Measurements from ENCODE around the gene KRT71.
"Not testable (repeated sequence)": the region's sequence is repeated elsewhere in the genome, so short reads cannot be mapped to it uniquely, and the experiment has no call there.

Gene KRT71

GRCh38 chr12:52519387-52519703 is 33.6 kb downstream of the KRT71 start:
- no peak for DNase-seq

DNA sequence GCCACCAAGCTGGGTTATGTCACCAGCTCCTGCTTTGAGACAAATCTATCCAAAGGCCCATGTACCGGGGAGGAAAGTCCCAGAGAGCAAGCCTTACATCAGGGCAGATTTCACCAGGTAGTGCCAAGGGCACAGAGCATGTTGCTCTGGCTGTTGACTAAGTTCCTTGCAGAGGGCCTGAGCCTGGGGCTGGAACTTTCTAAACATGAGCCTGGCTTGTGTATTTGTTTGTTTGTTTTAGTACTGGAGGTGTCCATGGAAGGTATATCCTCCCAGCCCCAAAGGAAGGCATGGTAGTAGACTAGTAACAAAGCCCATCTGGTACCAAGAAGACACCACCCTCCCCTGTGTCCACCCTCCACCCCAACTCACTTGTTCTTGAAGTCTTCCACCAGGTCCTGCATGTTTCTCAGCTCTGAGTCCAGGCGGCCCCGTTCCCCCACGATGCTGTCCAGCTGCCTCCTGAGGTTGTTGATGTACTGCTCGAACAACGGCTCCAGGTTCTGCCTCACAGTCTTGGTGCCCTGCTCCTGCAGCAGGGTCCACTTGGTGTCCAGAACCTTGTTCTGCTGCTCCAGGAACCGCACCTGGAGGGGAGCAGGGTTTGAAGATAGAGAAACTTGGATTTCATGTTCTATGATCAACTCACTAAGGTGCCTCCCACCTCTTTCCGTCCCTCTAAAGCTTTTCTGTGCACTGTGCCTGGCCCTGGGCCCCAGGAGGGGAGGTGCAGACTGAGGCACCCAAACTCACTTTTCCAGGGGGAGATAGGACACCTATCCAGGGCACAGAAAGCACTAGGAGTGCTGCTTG is 34.2 kb downstream of the KRT71 start:
- no peak for DNase-seq

- no peak for DNase-seq
Measured at GRCh38 chr12:52517888-52518287, 35.1 kb downstream of the KRT71 start.

DNA sequence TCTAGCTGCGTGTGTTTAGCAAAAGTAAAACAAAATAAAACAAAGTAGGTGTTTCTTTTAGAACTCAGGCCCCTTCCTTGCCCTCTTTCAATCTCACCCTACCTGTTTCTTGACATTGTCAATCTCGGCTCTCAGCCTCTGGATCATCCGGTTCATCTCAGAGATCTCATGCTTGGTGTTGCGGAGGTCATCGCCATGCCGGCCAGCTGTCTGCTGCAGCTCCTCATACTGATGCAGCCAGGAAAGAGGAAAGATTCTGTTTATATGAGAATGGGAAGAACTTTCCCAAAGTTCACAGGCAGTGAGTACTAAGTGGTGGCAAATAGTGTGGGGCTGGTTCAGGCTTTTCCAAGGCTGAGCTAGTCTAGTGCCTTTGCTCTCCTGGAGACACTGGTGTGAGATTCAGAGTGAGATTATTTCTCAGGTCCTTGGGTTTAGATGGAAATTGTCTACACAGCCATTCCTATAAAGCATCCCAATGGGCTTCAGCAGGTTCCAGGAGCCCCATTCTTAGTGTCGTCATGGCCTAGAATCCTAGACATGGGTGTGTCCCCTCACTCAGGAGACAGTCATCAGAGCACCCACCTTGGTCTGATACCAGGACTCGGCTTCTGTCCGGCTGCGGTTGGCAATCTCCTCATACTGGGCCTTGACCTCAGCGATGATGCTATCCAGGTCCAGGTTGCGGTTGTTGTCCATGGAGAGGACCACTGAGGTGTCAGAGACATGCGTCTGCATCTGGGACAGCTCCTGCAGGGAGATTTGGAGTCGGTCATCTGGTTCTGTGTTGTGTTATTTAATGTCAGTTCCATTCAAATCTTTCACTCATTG is 35.7 kb downstream of the KRT71 start:
- no peak for DNase-seq

DNA sequence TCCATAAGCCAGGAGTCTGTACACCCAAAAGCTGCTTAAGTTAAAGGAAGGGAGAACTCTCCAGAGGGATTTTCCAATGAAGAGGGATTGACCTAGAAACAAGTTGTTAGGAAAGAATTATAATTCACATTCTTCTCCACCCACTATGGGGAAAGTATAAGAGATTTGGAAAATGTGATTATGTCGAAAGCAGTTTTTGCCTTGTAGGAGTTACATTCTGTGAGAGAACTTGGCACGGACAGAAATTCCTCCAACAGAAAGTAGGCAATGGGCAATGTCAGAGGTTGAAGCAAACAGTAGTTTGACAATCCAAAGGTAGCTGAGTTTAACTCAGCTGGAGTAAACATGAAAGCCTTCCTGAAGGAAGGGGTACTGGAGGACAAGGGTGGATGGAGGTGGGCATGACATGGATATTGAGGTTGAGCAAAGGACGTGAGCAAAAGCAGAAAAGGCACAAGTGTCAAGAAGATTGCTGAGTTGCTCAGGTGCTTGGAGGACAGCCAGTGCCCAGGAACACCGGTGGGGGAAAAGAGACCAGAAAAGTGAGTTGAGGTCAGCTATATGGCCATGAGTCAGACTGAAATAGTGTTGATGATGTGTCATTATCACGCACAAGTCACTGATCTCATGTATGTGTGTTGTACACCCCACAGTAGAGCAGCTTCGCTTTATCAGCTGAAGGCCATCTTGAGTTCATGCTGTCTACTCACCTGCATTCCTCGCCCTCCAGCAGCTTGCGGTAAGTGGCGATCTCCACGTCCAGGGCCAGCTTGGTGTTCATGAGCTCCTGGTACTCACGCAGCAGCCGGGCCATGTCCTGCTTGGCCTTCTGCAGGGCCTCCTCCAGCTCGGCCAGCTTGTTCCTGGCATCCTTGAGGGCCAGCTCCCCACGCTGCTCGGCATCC is 36.8 kb downstream of the KRT71 start:
- DNase-seq = no peak

GRCh38 chr12:52515319-52515646 is 37.7 kb downstream of the KRT71 start:
- no peak for DNase-seq

DNA sequence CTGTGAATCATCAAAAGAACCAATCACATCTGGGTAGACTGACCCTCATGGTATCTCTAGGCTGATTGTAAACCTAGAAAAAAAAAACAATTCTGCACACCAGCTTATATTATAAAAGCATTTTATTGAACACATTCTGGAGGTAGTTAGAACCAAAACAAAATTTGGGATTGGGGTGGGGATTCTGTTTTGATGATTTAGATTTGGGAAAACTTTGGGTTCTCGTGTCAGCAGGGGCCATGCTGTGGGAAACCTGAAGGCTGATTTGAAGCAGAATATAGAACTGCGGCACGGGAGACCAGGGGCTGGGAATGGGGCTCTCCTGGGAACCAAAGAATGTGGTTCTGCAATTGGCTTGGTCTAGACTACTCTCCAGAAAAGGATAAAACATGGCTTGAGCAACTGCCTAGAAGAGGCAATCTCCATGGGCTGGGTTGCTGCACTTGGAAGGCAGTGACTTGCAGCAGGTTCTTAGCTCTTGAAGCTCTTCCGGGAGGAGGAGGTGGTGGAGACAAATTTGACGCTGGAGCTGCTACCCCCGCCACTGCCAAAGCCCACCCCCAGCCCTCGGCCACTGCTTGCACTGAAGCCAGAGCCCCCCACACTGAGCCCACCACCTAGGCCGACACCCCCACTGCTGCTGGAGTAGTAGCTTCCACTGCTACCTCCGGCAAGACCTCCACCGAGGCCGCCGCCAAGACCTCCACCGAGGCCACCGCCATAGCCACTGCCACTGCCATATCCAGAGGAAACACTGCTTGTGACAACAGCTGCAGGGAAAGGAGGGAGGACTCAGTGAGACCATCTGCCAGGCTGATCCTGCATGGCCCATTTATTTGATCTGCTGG is 38.2 kb downstream of the KRT71 start:
- DNase-seq = no peak

DNA sequence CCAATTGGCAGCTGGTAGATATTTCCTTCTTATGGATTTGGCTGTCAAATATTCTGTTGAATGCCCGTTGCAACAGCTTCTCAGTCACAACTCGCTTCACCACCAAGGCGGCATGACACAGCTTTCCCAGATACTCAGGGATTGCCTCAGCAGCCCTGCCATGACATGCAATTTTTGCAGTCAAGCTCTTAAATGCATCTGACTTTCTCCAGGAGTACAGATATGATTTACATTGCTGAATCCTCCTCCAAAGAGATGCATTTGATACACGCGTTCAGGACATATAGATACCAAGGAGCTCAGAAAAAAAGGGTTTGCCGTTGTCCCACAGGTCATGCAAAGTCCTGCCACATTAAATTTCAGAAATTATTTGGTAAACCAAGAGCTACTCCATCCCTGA is 39.2 kb downstream of the KRT71 start:
- no peak for DNase-seq

DNA sequence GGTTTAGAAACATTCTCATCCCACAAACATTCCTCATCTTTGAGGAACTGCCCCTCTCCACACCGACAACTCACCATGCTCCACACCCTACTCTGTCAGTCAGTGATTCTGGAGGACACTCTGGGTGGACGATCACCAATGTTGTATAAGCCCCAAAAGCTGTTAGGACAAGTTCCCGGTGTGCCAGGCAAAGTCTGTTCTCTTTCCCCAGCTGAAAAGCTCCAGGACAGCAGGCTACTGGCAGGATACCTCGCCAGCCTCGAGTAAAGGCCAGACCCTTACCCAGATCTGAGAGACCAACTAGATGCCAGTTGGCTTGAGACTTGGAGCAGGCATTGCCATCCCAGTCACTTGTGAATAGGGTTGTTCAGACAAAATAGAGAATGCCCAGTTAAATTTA is 44.7 kb downstream of the KRT71 start:
- DNase-seq = no peak

DNA sequence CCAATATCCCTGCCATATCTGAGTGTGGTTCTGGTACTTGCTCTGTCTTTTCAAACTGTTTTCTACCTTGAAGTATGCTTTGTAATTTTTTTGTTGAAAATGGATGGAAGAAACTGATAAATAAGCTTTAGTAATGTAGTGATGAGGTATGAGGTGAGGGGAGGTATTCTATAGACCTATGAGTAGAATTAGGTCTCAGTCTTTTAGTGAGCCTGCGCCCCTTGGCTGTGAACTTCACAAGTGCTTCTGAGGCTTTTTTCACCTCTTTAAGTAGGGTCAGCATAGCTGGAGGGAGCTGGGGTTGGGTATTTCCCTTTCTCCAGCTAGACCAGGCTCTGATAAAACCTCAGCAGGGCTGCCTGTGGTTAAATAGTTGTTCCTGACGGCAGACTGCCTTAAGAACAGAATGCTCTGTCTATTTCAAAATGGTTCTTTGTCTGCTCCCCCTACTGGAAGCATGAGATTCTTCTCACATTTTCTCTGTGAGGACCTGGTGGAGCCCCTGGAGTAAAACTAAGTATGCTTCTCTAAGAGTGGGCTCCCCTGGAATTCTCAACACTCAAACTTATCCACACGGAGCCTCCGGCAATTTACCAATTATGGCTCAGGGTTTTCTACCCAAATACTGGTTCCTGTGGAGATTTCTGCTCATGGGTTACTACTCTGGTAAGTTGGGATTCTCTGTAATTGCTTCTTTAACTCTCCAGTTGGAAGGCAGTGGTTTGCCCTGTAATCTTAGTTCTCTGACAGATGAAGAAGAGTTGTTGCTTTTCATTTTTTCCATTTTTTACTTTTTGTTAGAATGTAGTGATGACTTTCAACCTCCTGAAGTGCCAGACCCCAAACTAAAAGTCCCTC is 45.9 kb downstream of the KRT71 start:
- DNase-seq = no peak

DNA sequence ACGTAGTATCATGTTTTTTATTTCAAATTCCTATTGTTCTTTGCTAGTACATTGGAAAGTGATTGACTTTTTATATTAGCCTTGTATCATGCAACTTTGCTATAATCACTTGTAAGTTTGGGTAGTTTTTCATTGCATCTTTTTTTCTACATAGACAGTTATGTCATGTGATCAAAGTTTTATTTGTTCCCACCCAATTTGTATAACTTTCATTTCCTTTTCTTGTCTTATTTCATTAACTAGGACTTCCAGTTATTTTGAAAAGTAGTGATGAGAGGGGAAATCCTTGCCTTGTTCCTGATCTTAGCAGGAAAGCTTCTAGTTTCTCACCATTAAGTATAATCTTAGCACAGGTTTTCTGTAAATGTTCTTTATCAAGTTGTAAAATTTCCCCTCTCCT is 50.1 kb downstream of the KRT71 start:
- DNase-seq = no peak

DNA sequence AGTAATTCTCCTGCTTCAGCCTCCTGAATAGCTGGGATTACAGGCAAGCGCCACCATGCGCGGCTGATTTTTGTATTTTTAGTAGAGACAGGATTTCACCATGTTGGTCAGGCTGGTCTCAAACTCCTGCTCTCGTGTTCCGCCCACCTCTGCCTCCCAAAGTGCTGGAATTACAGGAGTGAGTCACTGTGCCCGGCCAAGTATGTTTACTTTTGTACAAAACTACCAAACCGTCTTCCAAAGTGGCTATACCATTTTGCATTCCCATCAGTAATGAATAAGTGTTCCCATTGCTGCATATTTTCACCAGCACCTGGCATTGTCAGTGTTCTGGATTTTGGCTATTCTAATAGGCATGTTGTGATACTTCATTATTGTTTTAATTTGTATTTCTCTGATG is 51.5 kb downstream of the KRT71 start:
- DNase-seq = no peak

GRCh38 chr12:52500574-52500973 is 52.4 kb downstream of the KRT71 start:
- DNase-seq = not testable (repeated sequence)

- DNase-seq = no peak
Measured at GRCh38 chr12:52499806-52500560, 53.0 kb downstream of the KRT71 start.

DNA sequence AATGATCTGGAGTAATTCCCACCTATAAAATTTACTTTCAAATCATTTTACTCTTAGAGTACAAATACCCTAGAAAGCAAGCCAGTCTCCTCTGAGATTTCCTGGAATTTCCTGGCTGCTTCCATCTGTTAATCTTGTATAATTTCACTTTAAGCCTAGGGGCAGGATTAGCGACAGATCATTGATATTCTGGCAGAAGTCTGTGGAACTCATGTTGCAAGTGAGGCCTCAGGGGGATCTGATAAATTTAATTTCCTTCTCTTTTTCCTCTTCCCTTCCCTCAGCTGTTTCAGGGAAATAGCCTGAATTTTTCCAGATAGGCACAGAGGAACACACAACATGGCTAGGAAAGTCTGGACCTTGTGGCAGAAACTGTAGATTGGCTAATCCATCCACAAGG is 54.0 kb downstream of the KRT71 start:
- no peak for DNase-seq

GRCh38 chr12:52497975-52498374 is 55.0 kb downstream of the KRT71 start:
- DNase-seq = no peak

- DNase-seq = no peak
Measured at GRCh38 chr12:52496590-52497071, 56.3 kb downstream of the KRT71 start.

- no peak for DNase-seq
Measured at GRCh38 chr12:52496054-52496453, 56.9 kb downstream of the KRT71 start.

GRCh38 chr12:52495389-52495788 is 57.6 kb downstream of the KRT71 start:
- DNase-seq = no peak

DNA sequence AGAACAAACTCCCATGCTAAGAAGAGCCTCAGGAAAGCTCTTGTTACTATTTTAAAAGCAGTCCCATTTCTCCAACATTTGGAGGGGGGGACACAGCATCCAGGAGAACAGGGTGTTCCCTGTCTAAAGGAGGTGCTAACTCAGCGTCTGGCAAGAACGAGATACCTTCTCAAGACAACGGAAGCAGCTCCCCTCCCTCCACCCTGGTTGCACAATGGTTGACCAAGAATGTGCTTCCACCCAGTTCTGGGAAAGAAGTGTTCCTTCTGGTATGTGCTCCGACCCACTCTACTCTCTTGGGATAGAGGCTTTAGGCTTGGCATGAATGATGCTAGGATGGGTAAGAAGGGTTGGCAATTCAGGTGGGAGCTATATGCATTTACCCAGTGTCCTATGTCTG is 58.4 kb downstream of the KRT71 start:
- DNase-seq = no peak

GRCh38 chr12:52494100-52494499 is 58.8 kb downstream of the KRT71 start:
- no peak for DNase-seq
